Measurements from ENCODE around the gene SAA1.

Gene SAA1

GRCh38 chr11:18310800-18311340 is 44.8 kb downstream of the SAA1 start:
- DNase-seq (ENCODE audit: low spot score): no peak

GRCh38 chr11:18312012-18312411 is 45.9 kb downstream of the SAA1 start:
- no peak for DNase-seq (ENCODE audit: low spot score)

- no peak for DNase-seq (ENCODE audit: low spot score)
These were observed 46.8 kb downstream of the SAA1 start for GRCh38 chr11:18312663-18313420.

- DNase-seq (ENCODE audit: low spot score): no peak
These were observed 48.1 kb downstream of the SAA1 start for GRCh38 chr11:18313965-18314763.

- DNase-seq (ENCODE audit: low spot score): no peak
These were observed 48.9 kb downstream of the SAA1 start for GRCh38 chr11:18314784-18315523.

- no peak for DNase-seq (ENCODE audit: low spot score)
These were observed 49.8 kb downstream of the SAA1 start for GRCh38 chr11:18315893-18316292.

GRCh38 chr11:18317551-18317950 is 51.5 kb downstream of the SAA1 start:
- DNase-seq (ENCODE audit: low spot score): no peak

Data from LoVo (cell line).